NCI-H1092 treated with DMSO at 0.1 percent for 48 hours (cell line): Measurements from ENCODE around the gene MLKL.
A peak's percentile ranks its signal among the peaks of the same experiment; 100 is the strongest.
"Not testable (repeated sequence)": the region's sequence is repeated elsewhere in the genome, so short reads cannot be mapped to it uniquely, and the experiment has no call there.

Source experiments
- DNase-seq: peaks from one replicate; lab custom pipeline; 2025; lab: John Stamatoyannopoulos, UW

The MLKL gene

GRCh38 chr16:74699666-74700065 is 996 bp downstream of the MLKL start:
- no peak for DNase-seq

DNA sequence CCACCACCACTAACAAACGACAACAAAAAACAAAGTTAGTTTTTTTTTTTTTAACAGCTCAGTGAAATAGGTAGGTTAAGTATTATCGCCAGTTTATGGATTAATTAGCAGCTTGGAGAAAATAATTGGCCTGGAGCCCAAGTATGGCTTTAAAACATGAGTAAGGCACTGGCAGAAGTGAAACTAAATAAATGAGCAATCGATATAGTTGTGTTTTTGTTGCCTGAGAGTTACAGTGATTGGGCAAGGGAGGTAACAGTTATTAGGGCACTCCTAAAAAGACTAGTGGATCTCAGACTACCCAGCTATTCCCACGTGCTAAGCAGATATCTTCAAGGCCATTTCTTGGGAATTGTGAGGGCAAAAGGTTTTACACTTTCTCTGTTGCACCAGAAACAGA is 2.4 kb downstream of the MLKL start:
- no peak for DNase-seq

DNA sequence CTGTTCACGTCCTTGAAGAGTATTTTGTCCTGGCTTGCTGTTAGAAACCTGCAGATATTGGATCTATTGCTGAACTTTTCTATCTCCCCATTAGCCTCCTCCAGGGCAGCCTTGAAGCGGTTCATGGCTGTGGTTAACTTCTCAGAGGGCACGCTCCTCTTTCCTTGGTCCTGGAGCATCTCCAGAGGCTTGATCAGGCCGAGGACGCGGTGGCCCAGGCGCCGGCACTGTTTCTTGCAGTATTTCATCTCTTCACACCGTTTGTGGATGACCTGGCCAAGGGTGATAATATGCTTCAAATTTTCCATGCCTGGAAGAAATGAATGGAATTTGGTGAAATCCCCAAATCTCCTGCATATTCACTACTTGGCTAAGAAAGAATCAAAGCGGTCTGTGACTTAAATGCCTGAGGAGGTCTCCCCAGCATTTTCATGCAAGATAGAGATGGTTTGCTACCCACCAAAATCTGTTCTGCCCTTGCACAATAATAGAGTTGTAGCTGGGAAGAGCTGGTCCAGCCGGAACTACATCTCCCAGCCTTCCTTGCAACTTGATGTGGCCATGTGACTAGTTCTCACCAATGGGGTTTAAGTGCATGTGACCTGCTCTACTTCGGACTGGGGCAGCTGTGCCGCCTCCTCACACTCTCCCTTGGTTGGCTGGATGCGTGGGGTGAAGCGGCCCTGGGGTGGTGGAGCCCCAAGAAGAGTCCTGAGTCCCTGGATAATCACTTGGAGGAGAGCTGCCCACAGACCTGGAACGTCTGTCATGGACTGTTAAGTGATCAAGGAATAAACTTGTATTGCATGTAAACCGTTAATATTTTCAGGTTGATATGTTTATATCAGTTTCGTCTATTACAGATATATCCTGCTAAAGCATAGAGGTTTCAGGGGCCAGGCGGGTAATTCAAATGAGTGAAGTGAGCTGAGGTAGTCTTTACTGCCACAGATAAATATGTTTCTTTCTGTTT is 4.9 kb downstream of the MLKL start:
- DNase-seq, result peak; percentile 63

DNA sequence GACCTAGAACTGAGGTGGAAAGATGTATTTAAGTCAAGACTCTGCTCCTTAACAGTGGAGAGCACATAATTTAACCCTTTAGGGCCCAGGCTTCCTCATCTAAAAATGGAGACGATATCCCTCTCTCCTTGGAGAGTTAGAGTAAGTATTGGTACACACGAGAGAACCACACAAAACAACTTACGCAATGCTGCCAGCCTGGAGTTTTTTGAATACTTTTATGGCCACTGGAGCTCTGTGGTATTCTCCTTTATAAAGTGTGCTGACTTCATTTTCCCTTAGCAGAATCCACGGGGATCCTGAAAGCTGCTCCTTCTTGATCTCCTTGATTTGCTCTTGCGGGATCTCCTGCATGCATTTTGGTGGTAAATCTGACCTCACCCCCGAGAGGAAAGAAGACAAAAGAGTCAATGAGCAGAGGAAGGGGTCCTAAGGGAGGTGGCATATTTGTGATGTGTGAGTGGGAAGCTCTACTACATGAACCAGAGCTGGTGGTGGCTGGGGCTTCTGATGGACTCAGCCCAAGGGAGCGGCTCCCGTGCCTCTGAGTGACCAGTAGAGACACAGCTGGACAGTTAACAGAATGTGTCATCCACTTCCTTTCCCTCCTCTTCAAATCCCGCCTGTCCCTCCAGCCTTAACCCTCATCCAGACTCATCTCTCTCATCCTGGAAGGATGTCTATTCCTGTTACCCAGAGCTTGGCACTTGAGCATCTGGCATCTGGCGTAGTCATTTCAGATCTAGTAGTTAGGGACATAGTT is 9.4 kb downstream of the MLKL start:
- DNase-seq, result no peak

DNA sequence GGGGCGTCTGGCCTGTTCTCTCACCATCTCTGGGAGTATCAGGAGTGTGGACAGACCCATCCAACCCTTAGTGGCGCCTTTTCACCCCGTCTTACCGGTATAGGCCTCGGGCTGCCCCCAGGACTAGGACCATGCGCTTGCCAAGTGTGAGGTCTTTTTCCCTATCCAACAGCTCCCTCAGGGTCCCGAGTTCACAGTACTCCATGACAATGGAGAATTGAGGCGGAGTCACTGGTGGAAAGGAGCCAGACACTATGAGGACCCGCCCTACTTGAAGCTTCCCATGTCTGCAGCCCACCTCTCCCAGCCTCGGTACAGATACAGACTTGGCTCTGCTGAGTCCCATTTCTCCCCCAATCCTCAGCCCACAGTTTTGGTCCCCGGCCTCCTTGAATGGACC is 18.1 kb downstream of the MLKL start:
- no peak for DNase-seq

DNA sequence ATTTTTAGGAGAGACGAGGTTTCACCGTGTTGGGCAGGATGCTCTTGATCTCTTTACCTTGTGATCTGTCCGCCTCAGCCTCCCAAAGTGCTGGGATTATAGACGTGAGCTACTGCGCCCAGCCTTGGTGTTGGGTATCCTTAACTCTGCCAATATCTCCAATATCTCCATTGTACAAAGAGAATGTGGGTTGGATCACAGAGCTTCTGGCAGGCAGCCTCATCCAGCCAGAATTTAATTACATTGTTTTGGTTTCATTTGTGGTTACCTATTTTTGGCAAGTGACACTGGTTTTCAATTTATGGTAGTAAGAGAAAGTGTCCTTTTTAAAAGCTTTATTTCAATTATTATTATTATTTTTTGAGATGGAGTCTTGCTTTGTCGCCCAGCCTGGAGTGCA is 20.0 kb downstream of the MLKL start:
- DNase-seq, result no peak

DNA sequence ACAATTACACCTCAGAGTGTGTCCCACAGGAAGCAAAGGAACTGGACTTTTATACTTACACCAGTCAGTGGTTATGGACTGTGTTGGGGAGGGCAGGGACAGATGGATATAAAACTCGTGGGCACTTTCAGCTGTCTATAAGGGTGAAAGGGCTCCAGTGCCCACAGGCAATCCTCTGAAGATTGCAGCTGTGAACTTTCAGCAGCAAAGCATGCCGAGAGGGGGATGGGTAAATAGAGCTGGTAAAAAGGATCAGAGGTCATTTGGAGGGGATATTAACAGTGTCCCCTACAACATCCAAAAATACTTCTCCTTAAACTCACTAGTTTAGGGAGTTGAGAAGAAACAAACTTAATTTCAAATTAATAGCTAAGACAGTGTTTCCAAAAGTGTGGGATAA is 20.7 kb downstream of the MLKL start:
- no peak for DNase-seq

DNA sequence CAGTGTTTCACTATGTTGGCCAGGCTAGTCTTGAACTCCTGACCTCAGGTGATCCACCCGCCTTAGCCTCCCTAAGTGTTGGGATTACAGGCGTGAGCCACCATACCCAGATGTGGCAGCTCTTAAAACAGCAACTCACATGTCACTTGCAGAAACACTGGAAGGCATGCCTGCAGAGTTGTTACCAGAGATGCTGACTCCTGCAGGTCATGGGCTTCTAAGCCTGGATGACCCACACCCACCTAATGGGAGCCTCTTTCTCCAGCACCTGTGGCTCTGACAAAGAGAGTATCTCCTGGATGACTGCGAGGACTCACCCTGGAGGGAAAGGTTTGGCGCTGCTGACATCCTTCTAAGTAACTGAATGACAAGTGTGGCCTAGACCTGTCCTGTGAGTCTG is 22.8 kb downstream of the MLKL start:
- no peak for DNase-seq

- DNase-seq, result no peak
Observed at GRCh38 chr16:74673876-74674275, 26.8 kb downstream of the MLKL start.

DNA sequence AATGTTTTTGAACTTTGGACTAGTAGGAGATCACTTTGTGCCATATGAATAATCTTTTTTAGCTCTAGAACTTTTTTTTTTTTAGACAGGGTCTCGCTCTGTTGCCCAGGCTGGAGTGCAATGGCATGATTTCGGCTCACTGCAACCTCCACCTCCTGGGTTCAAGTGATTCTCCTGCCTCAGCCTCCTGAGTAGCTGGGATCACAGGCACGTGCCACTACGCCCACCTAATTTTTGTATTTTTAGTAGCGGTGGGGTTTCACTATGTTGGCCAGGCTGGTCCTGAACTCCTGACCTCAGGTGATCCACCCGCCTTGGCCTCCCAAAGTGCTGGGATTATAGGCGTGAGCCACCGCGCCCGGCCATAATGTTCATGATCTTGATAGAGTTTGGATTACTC is 31.8 kb downstream of the MLKL start:
- DNase-seq, result not testable (repeated sequence)

DNA sequence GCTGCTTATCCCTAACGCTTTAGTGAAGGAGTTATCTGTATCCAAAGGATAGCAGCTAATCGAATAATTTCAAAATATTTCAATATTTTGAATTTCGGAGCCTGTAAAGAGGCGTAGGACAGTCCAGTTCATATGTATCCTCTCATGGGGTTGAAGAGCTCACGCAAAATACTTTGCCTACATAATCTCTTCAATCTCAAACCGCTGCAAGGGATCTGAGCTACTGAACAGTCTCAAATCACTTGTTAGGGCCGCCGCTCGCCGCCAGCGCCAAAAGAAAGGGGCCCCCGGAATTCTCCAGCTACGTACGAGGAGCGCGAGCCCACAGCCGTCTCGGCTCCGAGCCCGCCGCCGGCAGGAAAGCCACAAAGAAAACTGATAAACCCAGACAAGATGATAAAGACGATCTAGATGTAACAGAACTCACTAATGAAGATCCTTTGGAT is 33.4 kb downstream of the MLKL start:
- peak; percentile 41 for DNase-seq

DNA sequence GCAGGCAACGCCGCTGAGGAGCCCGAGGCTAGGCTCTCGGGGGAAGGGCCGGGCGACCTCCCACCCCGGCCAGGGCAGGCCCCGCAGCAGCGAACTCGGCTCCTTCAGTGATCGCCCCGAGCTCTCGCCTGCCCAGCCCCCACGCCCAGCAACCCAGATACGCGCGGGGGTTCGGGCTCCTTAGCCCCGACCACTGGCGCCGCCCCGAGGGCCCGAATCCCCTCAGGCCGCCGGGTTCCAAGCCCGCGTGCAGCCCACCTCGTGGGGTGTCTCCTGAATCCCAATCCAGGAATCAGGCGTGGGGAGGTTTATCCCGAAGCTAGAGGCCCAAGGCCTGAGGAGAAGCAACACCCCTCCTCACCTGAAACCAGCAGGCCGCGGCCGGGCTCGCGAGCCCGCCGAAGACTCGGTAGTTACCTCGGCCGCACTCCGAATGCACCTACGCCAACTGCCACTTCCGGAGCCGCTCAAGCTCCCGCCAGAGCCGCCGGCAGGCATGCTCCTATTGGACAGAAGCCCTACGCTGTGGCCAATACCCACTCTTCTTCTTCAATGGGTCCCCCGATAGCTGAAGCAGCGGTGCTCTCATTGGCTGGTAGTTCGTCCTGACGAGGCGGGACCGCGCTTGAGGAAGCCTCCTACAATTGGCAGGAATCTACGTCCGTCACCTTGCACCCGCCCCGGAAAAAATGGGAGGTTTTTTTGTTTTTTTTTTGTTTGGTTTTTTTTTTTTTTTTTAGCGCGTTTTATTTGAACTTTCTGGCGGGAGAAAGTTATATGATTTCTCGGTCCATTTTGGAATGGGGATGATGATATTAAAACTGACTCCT is 34.0 kb downstream of the MLKL start, which contains the start of gene RFWD3:
RFWD3 (minus strand) TSS at position 453 of the 830 bp plus-strand sequence. CDS start 5,428 bp downstream, outside the sequence.
- DNase-seq, result peak; percentile 98

DNA sequence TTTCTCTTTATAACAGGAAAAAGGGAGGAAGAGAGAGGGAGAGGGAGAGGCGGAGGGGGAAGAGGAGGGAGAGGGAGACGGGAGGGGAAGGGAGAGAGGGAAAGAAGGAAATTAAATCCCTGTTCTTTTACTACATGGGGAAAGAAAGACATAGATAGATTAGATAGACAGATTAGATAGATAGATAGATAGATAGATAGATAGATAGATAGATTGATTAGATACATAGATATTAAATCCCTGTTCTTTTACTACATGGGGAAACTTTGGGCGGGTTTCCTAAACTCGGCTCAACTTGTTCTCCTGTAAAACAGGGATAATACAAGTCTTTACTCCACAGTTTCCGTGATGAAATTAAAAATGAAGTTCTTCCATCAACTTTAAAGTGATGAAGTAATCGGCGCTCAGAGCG is 34.6 kb downstream of the MLKL start:
- no peak for DNase-seq

DNA sequence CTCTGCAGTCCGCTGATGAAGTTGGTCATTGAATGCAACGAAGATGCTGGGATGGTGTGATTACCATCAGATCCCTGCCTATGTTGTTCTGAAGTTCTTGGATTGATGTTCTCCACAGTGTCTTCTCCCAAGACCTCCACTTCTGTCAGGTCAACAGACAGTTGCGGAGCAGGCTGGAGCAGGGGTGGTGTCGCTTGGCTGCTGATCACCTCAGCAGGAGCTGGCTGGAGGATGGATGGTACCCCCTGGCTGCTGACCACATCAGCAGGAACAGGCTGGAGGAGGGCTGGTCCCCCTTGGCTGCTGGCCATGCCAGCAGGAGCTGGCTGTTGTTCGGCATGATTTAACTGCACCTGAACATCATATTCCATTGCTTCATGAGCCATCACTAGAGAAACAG is 39.6 kb downstream of the MLKL start:
- DNase-seq, result no peak

DNA sequence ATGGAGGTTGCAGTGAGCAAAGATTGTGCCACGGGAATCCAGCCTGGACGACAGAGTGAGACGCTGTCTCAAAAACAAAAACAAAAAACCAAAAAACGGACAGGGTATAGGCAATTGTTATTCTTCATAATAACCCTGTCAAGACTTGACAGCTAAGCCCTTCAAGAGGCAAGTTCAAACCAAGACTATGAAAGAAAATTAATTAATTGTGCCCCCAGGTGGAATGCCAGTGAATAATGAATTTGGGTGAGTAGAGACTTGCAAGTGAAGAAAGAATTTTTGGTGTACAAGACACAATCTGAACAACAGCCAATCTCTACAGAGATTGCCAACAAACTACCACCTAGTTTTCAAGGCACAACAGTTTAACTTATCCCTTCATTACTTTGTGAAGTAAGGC is 40.3 kb downstream of the MLKL start:
- no peak for DNase-seq

DNA sequence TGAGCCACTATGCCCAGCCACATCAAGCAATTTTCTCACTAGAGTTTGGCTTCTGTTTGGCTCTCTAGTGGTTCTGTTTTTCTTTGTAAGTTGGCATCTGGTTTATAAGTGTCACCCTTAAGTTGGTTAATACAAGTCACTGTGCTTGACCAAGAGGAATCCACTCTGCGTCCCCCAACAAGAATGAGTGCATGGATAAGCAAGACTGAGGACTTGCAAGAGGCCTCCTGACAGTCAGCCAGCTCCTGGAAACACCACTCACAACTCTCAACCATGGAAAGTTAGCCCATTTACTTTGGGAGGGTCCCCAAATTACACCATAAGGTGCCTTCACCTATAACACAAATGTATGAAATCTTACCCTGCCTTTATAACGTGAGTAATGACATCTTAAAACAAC is 41.6 kb downstream of the MLKL start:
- DNase-seq, result no peak

- no peak for DNase-seq
Observed at GRCh38 chr16:74657870-74658642, 42.6 kb downstream of the MLKL start.

DNA sequence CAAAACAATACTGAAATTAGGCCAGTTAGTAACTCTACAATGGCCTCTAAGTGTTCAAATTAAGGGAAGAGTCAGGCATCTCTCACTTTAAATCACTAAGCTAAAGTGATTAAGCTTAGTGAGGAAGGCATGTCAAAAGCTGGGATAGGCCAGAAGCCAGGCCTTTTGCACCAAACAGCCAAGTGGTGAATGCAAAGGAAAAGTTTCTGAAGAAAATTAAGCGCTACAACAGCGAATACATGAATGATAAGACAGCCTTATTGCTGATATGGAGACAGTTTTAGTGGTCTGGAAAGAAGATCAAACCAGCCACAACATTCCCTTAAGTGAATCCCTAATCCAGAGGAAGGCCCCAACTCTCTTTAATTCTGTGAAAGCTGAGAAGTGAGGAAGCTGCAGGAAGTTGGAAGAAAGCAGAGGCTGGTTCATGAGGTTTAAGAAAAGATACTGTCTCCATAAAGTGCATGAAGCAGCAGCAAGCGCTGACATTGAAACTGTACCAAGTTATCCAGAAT is 46.1 kb downstream of the MLKL start:
- no peak for DNase-seq

GRCh38 chr16:74652883-74653282 is 47.8 kb downstream of the MLKL start:
- DNase-seq, result not testable (repeated sequence)

DNA sequence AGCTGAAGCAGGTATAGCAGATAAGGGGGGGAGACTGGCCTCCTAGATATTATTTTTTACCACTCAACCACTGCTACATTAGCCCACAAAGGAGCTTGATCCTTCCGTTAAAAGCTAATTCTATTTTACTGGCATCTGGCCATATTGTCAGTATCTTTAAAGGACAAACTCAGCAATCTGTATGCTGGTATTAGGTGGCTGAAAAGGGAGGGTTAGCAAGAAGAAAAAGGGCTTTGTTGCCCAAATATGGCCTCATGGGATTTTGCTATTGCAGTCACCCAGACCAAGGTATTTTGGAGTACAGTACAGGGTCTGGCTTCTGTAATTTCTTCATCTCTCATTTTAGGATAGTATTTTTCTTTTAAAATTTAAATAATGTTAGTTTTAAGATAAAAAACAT is 48.4 kb downstream of the MLKL start:
- DNase-seq, result no peak

DNA sequence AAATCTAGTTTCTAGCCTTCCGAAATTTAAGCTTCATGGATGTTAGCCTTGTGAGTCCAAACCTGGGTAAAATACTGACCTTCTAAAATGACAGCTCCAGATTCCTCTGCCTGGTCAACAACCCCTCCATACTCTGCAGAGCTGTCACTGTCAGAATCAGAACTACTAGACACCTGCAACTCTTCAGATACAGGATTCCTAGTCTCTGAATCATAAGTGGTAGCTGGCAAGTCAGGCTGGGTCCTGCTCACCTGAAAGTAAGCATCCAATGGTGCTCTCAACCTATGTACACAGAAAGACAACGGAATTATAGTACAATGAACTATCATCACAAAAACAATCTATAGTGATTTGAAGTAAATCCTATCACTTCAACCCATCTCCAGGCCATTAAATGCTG is 48.8 kb downstream of the MLKL start:
- no peak for DNase-seq
